Neural cell (in vitro differentiated cells): ENCODE results near the gene PECR. TPM values are rescaled to one million over a fixed set of nuclear protein-coding genes. Genes with fewer than 3 reads are reported as not detected.

ENCODE experiments used
- H2AFZ ChIP-seq: fragments of 200-600, 300-800 bp; sonication (generic), shearing (Covaris generic); 2 replicates; pipeline ENCODE4 v1.6.0; 2014; ENCODE audit warnings: low read depth, mild to moderate bottlenecking, antibody characterized with exemption, low read length, moderate library complexity
- H3F3A ChIP-seq: fragments of 200-600 bp; shearing (Covaris generic); 2 replicates; pipeline ENCODE4 v1.6.1; 2016; ENCODE audit warnings: mild to moderate bottlenecking, moderate library complexity, mixed read lengths, antibody characterized with exemption, low read length; ENCODE audit not compliant: insufficient read depth, poor library complexity, severe bottlenecking
- H3K27ac ChIP-seq: fragments of 200-600, 300-800 bp; sonication (generic), shearing (Covaris generic); 2 replicates; pipeline ENCODE4 v1.5.1; 2014; ENCODE audit warnings: mild to moderate bottlenecking, low read length, moderate library complexity
- H3K27me3 ChIP-seq: fragments of 300-800, 200-600 bp; sonication (generic), shearing (Covaris generic); 2 replicates; pipeline ENCODE4 v1.6.0; 2014; ENCODE audit warnings: mild to moderate bottlenecking, low read depth, low read length, moderate library complexity; ENCODE audit not compliant: insufficient read depth
- H3K36me3 ChIP-seq: fragments of 300-800, 200-600 bp; sonication (generic), shearing (Covaris generic); 2 replicates; pipeline ENCODE4 v1.5.1; 2014; ENCODE audit warnings: mild to moderate bottlenecking, antibody characterized with exemption, low read length, moderate library complexity; ENCODE audit not compliant: insufficient read depth
- H3K4me2 ChIP-seq: fragments of 300-800, 200-600 bp; sonication (generic), shearing (Covaris generic); 2 replicates; pipeline ENCODE4 v1.6.0; 2014; ENCODE audit warnings: mild to moderate bottlenecking, low read length
- H3K4me3 ChIP-seq: fragments of 300-800, 200-600 bp; sonication (generic), shearing (Covaris generic); 2 replicates; pipeline ENCODE4 v1.5.1; 2014; ENCODE audit warnings: mild to moderate bottlenecking, low read length, moderate library complexity
- H3K79me2 ChIP-seq: fragments of 200-600 bp; shearing (Covaris generic); replicated peaks from 2 replicates; pipeline ENCODE4 v1.6.0; 2014; ENCODE audit warnings: mild to moderate bottlenecking, low read length, moderate library complexity; ENCODE audit not compliant: insufficient read depth
- H3K9ac ChIP-seq: fragments of 300-800, 200-600 bp; sonication (generic), shearing (Covaris generic); 2 replicates; pipeline ENCODE4 v1.6.1; 2016; ENCODE audit warnings: mild to moderate bottlenecking, low read length, mixed read lengths
- H3K9me2 ChIP-seq: fragments of 200-600 bp; shearing (Covaris generic); 2 replicates; pipeline ENCODE4 v1.6.1; 2016; ENCODE audit warnings: mild to moderate bottlenecking, low read length, mixed read lengths; ENCODE audit not compliant: insufficient read depth
- H3K9me3 ChIP-seq: fragments of 200-600, 300-800 bp; sonication (generic), shearing (Covaris generic); 2 replicates; pipeline ENCODE4 v1.6.1; 2016; ENCODE audit warnings: mild to moderate bottlenecking, mixed run types, low read length, moderate library complexity, mixed read lengths
- H4K20me1 ChIP-seq: fragments of 200-600 bp; shearing (Covaris generic); 2 replicates; pipeline ENCODE4 v1.6.1; 2016; ENCODE audit warnings: mild to moderate bottlenecking, mixed run types; ENCODE audit not compliant: insufficient read depth
- EP300 ChIP-seq: fragments of 450-650 bp; conservative IDR thresholded peaks from 2 replicates; pipeline ENCODE4 v1.6.1; 2014; ENCODE audit warnings: antibody characterized with exemption, mild to moderate bottlenecking, moderate library complexity; ENCODE audit not compliant: poor library complexity, severe bottlenecking
- EZH2 ChIP-seq: fragments of 200-600, 300-800 bp; shearing (Covaris generic), sonication (generic); IDR thresholded peaks from 2 replicates; pipeline ENCODE4 v1.6.1; 2014; ENCODE audit warnings: antibody characterized with exemption, low read length, borderline replicate concordance, mild to moderate bottlenecking; ENCODE audit not compliant: insufficient read depth, poor library complexity, severe bottlenecking
- MXI1 ChIP-seq: fragments of 450-650 bp; conservative IDR thresholded peaks from 2 replicates; pipeline ENCODE4 v1.6.1; 2014; ENCODE audit warnings: antibody characterized with exemption, mild to moderate bottlenecking; ENCODE audit not compliant: poor library complexity, severe bottlenecking
- POLR2AphosphoS5 ChIP-seq: IDR thresholded peaks from 2 replicates; pipeline ENCODE4 v1.6.1; 2012
- RAD21 ChIP-seq: fragments of 450-650 bp; conservative IDR thresholded peaks from 2 replicates; pipeline ENCODE4 v1.6.1; 2014; ENCODE audit warnings: antibody characterized with exemption, mild to moderate bottlenecking, moderate library complexity
- REST ChIP-seq: IDR thresholded peaks from 2 replicates; pipeline ENCODE4 v1.6.1; 2012; ENCODE audit warnings: borderline replicate concordance
- SMC3 ChIP-seq: fragments of 450-650 bp; conservative IDR thresholded peaks from 2 replicates; pipeline ENCODE4 v1.6.1; 2014; ENCODE audit warnings: antibody characterized with exemption, mild to moderate bottlenecking, moderate library complexity; ENCODE audit not compliant: poor library complexity
- TAF1 ChIP-seq: IDR thresholded peaks from 2 replicates; pipeline ENCODE4 v1.6.1; 2012; ENCODE audit warnings: low read depth
- polyA plus RNA-seq: library from polyadenylated mRNA; depleted of rRNA; stranded (reverse); fragments of >200 nt; gene quantifications from 2 replicates; pipeline ENCODE4 v1.2.3, GENCODE V29; 2014
- TF ChIP-seq, protein P1 (sequence below): fragments of 450-650 bp; IDR thresholded peaks from 2 replicates; pipeline ENCODE4 v1.5.1; 2014; ENCODE audit warnings: antibody characterized with exemption, mild to moderate bottlenecking, moderate library complexity; ENCODE audit not compliant: poor library complexity, severe bottlenecking

The PECR gene
- polyA plus RNA-seq, 1 donor from 2014 or later: 22.1 TPM

DNA sequence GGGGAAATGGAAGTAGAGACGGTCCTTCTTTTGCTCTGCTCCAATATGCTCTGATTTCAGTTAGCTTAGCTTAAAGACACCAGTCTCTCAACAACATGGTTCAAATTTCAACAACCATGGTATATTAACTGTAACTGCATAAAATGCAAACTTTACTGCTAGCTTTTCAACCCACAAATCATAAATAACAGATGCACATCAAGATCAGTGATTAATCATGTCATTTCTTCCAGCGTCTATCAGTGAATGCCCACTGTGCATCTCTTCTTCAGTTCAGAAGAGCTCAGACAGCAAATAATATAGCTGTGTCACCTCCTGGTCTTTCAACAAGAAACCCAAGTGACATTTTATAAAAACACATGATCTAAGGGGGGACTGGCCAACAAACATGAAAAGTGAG lies 12.6 kb downstream of the PECR start:
- H3K27ac ChIP-seq: no peak overlapping the region

GRCh38 chr2:216066230-216066629 lies 15.4 kb downstream of the PECR start:
- TF ChIP-seq EZH2 (no peak), RAD21 (no peak), MXI1 (no peak), SMC3 (no peak), TAF1 (no peak), EP300 (no peak), REST (no peak), POLR2AphosphoS5 (no peak)
- TF ChIP-seq, protein P1, sequence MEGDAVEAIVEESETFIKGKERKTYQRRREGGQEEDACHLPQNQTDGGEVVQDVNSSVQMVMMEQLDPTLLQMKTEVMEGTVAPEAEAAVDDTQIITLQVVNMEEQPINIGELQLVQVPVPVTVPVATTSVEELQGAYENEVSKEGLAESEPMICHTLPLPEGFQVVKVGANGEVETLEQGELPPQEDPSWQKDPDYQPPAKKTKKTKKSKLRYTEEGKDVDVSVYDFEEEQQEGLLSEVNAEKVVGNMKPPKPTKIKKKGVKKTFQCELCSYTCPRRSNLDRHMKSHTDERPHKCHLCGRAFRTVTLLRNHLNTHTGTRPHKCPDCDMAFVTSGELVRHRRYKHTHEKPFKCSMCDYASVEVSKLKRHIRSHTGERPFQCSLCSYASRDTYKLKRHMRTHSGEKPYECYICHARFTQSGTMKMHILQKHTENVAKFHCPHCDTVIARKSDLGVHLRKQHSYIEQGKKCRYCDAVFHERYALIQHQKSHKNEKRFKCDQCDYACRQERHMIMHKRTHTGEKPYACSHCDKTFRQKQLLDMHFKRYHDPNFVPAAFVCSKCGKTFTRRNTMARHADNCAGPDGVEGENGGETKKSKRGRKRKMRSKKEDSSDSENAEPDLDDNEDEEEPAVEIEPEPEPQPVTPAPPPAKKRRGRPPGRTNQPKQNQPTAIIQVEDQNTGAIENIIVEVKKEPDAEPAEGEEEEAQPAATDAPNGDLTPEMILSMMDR: no peak
- Histone ChIP-seq H3K4me2 (no peak overlapping the region), H2AFZ (no peak overlapping the region), H3K27me3 (no peaks in the 10 kb centered on the region), H4K20me1 (no peaks in the 10 kb centered on the region), H3K9me2 (no peaks in the 10 kb centered on the region), H3K27ac (no peak overlapping the region), H3K9me3 (no peaks in the 10 kb centered on the region), H3K9ac (no peak overlapping the region), H3K36me3 (peaks cover 3% of the 10 kb centered on the region), H3K4me3 (no peak overlapping the region), H3F3A (no peaks in the 10 kb centered on the region), H3K79me2 (no peaks in the 10 kb centered on the region)

More for the DNA sequence above, 12.6 kb downstream of the PECR start:
- no peaks in the 10 kb centered on the region for H3K9me2 ChIP-seq
- H3K9me3 ChIP-seq: no peaks in the 10 kb centered on the region
- H3K9ac ChIP-seq: no peak overlapping the region
- H2AFZ ChIP-seq: no peak overlapping the region
- H3K4me2 ChIP-seq: no peak overlapping the region
- no peaks in the 10 kb centered on the region for H3K79me2 ChIP-seq
- H3K4me3 ChIP-seq: no peak overlapping the region
- H3K36me3 ChIP-seq: peaks cover 3% of the 10 kb centered on the region
- no peaks in the 10 kb centered on the region for H3F3A ChIP-seq
- H3K27me3 ChIP-seq: no peaks in the 10 kb centered on the region
- no peaks in the 10 kb centered on the region for H4K20me1 ChIP-seq
- no peak for TF ChIP-seq POLR2AphosphoS5
- no peak for TF ChIP-seq SMC3
- no peak for TF ChIP-seq MXI1
- TF ChIP-seq, protein P1: no peak
